Measurements from ENCODE around the gene TMEM242. TPM values are rescaled to one million over a fixed set of nuclear protein-coding genes. Genes with fewer than 3 reads are reported as not detected.

Gene TMEM242
- total and polyA plus RNA-seq, 2 of the 8 experiments (the other 6 are each of a cell fraction or from before 2014, with no cell fraction given): 2.4 to 9.0 TPM

GRCh38 chr6:157325069-157325805, 1.9 kb upstream of the TMEM242 start:
- Histone ChIP-seq H3K18ac (ENCODE audit: extremely low read depth, low read length) (no peak overlapping the region), H3K14ac (ENCODE audit: insufficient read length) (no peak overlapping the region), H3K27ac (ENCODE audit: low read depth, low read length) (no peak overlapping the region), H2AK5ac (ENCODE audit: low read depth, low read length) (no peak overlapping the region), H3K9ac (replicated peaks in 1 of 4; ENCODE audit: extremely low read depth in 1 of 4, low read depth in 3 of 4, low read length in 3 of 4) (no peak overlapping the region), H3K27me3 (replicated peaks in 1 of 4; ENCODE audit: control insufficient read depth in 3 of 4, extremely low read depth in 1 of 4, insufficient read depth in 3 of 4, low read length in 3 of 4) (peaks cover 0 to 2% (median 0%) of the 10 kb centered on the region in 4 experiments; a peak in 2 of 7 replicates), H3K4me3 (ENCODE audit: extremely low read depth in 1 of 4, insufficient read depth in 2 of 4, low read depth in 3 of 4, low read length in 4 of 4) (no peak overlapping the region), H2BK12ac (ENCODE audit: low read depth, low read length) (no peak overlapping the region), H2BK15ac (ENCODE audit: low read length) (no peak overlapping the region), H2AFZ (ENCODE audit: low read length) (no peak overlapping the region), H4K5ac (ENCODE audit: insufficient read length, low read depth, low read length) (no peak overlapping the region), H3K4ac (replicated peaks; ENCODE audit: insufficient read length, low read depth, low read length) (no peak overlapping the region), H3K4me2 (ENCODE audit: insufficient read depth in 1 of 2, low read depth in 2 of 2, low read length in 2 of 2) (no peak overlapping the region; a peak in 1 of 4 replicates), H3K23me2 (ENCODE audit: low read depth, low read length) (peaks cover 5% of the 10 kb centered on the region), H2BK120ac (replicated peaks; ENCODE audit: low read depth, low read length) (no peak overlapping the region), H3K9me3 (ENCODE audit: insufficient read depth in 2 of 2, low read depth in 1 of 2, low read length in 1 of 2) (no peaks in the 10 kb centered on the region), H4K91ac (replicated peaks; ENCODE audit: insufficient read length, low read length) (no peak overlapping the region), H3K4me1 (replicated peaks in 1 of 4; ENCODE audit: control insufficient read depth in 3 of 4, insufficient read depth in 4 of 4, low read length in 3 of 4) (no peaks in the 10 kb centered on the region; a peak in 1 of 7 replicates), H3K36me3 (ENCODE audit: control insufficient read depth in 2 of 4, insufficient read depth in 4 of 4, low read length in 3 of 4) (peaks cover 0 to 6% (median 0%) of the 10 kb centered on the region in 4 experiments; a peak in 1 of 8 replicates), H4K20me1 (replicated peaks in 1 of 2; ENCODE audit: control insufficient read depth in 1 of 2, insufficient read depth in 2 of 2, low read length in 2 of 2) (no peaks in the 10 kb centered on the region), H3K79me2 (ENCODE audit: control insufficient read depth in 1 of 2, insufficient read depth in 2 of 2, low read length in 2 of 2) (peaks cover 0 to 11% of the 10 kb centered on the region in 2 experiments; a peak in 2 of 4 replicates), H2BK20ac (ENCODE audit: low read length) (no peak overlapping the region), H3K23ac (ENCODE audit: insufficient read length) (no peak overlapping the region), H3K56ac (replicated peaks; ENCODE audit: insufficient read length, low read depth, low read length) (no peak overlapping the region), H2BK5ac (ENCODE audit: low read depth, low read length) (no peak overlapping the region), H3K79me1 (ENCODE audit: low read depth, low read length) (no peaks in the 10 kb centered on the region), H4K8ac (ENCODE audit: extremely low read depth, insufficient read depth, low read length) (no peak overlapping the region)
- ChIA-PET CTCF (ENCODE audit: partially characterized antibody) (interaction anchor here (0.9 to 7.1 kb wide), 11 partner anchors 10 to 760 kb away, joined by 3 to 73 read pairs (median 5); no protein-coding TSS in a partner anchor), POLR2A (ENCODE audit: partially characterized antibody) (interaction anchor here (1.4 to 4.3 kb wide), 3 partner anchors 8 to 12 kb away, joined by 6 to 29 read pairs (median 6); no protein-coding TSS in a partner anchor)
- 87% methylated on average over 9 of the region's 9 CpGs; no CpG with 5 or more reads in 1 of the 2 experiments for WGBS, 2 experiments (ENCODE audit: extremely low coverage in 1 of 2, insufficient coverage in 1 of 2, insufficient read length in 1 of 2, insufficient replicate concordance in 2 of 2, low coverage in 1 of 2, low lambda C conversion rate in 2 of 2, missing lambda C conversion rate in 1 of 2)
- DNase-seq (ENCODE audit: low read depth in 1 of 2, low spot score in 2 of 2) (no peak), FAIRE-seq (no peak)
- TF ChIP-seq SUZ12 (IDR thresholded peaks at IDR 0.05; ENCODE audit: low read length): no peak
- TF ChIP-seq RXRA (IDR thresholded peaks at IDR 0.05; ENCODE audit: insufficient read depth, low read depth, low read length): no peak
- no peak for TF ChIP-seq NRF1 (IDR thresholded peaks at IDR 0.05; ENCODE audit: low read depth, low read length)
- no peak for TF ChIP-seq SP1 (IDR thresholded peaks at IDR 0.05; ENCODE audit: low read depth, low read length)
- TF ChIP-seq TAF1 (IDR thresholded peaks at IDR 0.05; ENCODE audit: low read depth, low read length): no peak
- TF ChIP-seq TAF7 (optimal IDR thresholded peaks at IDR 0.05; ENCODE audit: borderline replicate concordance, low read depth, low read length): no peak
- TF ChIP-seq HDAC6 (IDR thresholded peaks at IDR 0.05; ENCODE audit: low read depth, low read length): no peak
- TF ChIP-seq POLR2AphosphoS5 (IDR thresholded peaks at IDR 0.05; ENCODE audit: low read depth, low read length): no peak
- TF ChIP-seq POLR2A (IDR thresholded peaks at IDR 0.05; ENCODE audit: control extremely low read depth in 1 of 2, low read depth in 2 of 2, low read length in 2 of 2): no peak
- no peak for TF ChIP-seq EZH2 (IDR thresholded peaks at IDR 0.05; ENCODE audit: low read depth, low read length, severe bottlenecking)
- TF ChIP-seq TBP (IDR thresholded peaks at IDR 0.05; ENCODE audit: low read depth, low read length): no peak
- no peak for TF ChIP-seq RAD21 (IDR thresholded peaks at IDR 0.05 in 1 of 2, conservative IDR thresholded peaks at IDR 0.05 in 1 of 2; ENCODE audit: low read depth in 2 of 2, low read length in 2 of 2)
- no peak for TF ChIP-seq CHD1 (IDR thresholded peaks at IDR 0.05; ENCODE audit: low read depth, low read length)

Data from H1 (cell line).